CD8-positive, alpha-beta memory T cell (primary cell): ENCODE data around the gene SUDS3. TPM values are rescaled to one million over a fixed set of nuclear protein-coding genes. Genes with fewer than 3 reads are reported as not detected.
A peak's percentile ranks its signal among the peaks of the same experiment; 100 is the strongest.

Experiments used
- CTCF ChIA-PET: fragments of 350-600 bp; sonication (Branson Sonifier 250); formaldehyde crosslinking; loops from one replicate; lab custom pipeline; 2021; ENCODE audit warnings: antibody characterized with exemption; lab: Charles Lee
- POLR2A ChIA-PET: fragments of 350-600 bp; sonication (Branson Sonifier 250); formaldehyde crosslinking; loops from one replicate; lab custom pipeline; 2021; ENCODE audit warnings: antibody characterized with exemption; lab: Charles Lee
- DNase-seq, 5 donors: peaks; one replicate each; pipeline versions ENCODE4 v3.0.0 to v3.0.0-alpha.2; 2020 to 2022; ENCODE audit warnings: mixed read lengths in 1 of 5
- H3K27ac ChIP-seq: one replicate; pipeline ENCODE4 v1.7.0; 2013; ENCODE audit warnings: low read depth, mild to moderate bottlenecking, low read length, moderate library complexity
- H3K27me3 ChIP-seq: 2 replicates; pipeline ENCODE4 v1.7.0; 2013; ENCODE audit warnings: low read length, mild to moderate bottlenecking; ENCODE audit not compliant: insufficient read depth, poor library complexity, severe bottlenecking
- H3K36me3 ChIP-seq: 2 replicates; pipeline ENCODE4 v1.7.0; 2013; ENCODE audit warnings: mild to moderate bottlenecking, low read length, moderate library complexity; ENCODE audit not compliant: insufficient read depth
- H3K4me1 ChIP-seq: 2 replicates; pipeline ENCODE4 v1.7.0; 2013; ENCODE audit warnings: mild to moderate bottlenecking, low read length, moderate library complexity; ENCODE audit not compliant: insufficient read depth
- H3K4me3 ChIP-seq: 2 replicates; pipeline ENCODE4 v1.7.0; 2013; ENCODE audit warnings: mild to moderate bottlenecking, low read length
- H3K9me3 ChIP-seq: 2 replicates; pipeline ENCODE4 v1.7.0; 2013; ENCODE audit warnings: mild to moderate bottlenecking, low read length
- H3K27ac Mint-ChIP-seq, 8 donors: one replicate each; pipeline ENCODE4 v1.8.0; 2020 to 2021; ENCODE audit warnings: mixed read lengths in 8 of 8, mild to moderate bottlenecking in 6 of 8, inconsistent platforms in 3 of 8, moderate library complexity in 3 of 8
- H3K27me3 Mint-ChIP-seq, 2 donors: one replicate each; pipeline ENCODE4 v1.8.0; 2020 to 2021; ENCODE audit warnings: mixed read lengths in 2 of 2, mild to moderate bottlenecking in 1 of 2, moderate library complexity in 1 of 2
- H3K36me3 Mint-ChIP-seq, 3 donors: one replicate each; pipeline ENCODE4 v1.8.0; 2020 to 2021; ENCODE audit warnings: mixed read lengths in 3 of 3, inconsistent platforms in 1 of 3, mild to moderate bottlenecking in 1 of 3
- H3K4me1 Mint-ChIP-seq, 3 donors: one replicate each; pipeline ENCODE4 v1.8.0; 2020 to 2021; ENCODE audit warnings: mixed read lengths in 3 of 3, inconsistent platforms in 1 of 3, mild to moderate bottlenecking in 1 of 3
- H3K4me3 Mint-ChIP-seq, 7 donors: one replicate each; pipeline ENCODE4 v1.8.0; 2020 to 2021; ENCODE audit warnings: mixed read lengths in 7 of 7, mild to moderate bottlenecking in 6 of 7, moderate library complexity in 4 of 7, inconsistent platforms in 2 of 7
- H3K9me3 Mint-ChIP-seq, 5 donors: one replicate each; pipeline ENCODE4 v1.8.0; 2020 to 2022; ENCODE audit warnings: mixed read lengths in 5 of 5, mild to moderate bottlenecking in 3 of 5, moderate library complexity in 2 of 5, inconsistent platforms in 1 of 5
- polyA plus RNA-seq: library from polyadenylated mRNA; unstranded; fragments of 300-500 nt; fragmentation: Illumina TruSeq; gene quantifications from one replicate; pipeline ENCODE4 v1.2.3, GENCODE V29; 2021
- total RNA-seq, 2 experiments: library from RNA; stranded (reverse); gene quantifications; one replicate each; pipeline ENCODE4 v1.2.3, GENCODE V29; 2021

Gene SUDS3
- total and polyA plus RNA-seq, 3 experiments from 2014 or later = 16.2 to 25.1 (median 23.8) TPM

- Histone ChIP-seq H3K27ac (no peak overlapping the region), H3K27me3 (peaks cover 4% of the 10 kb centered on the region), H3K4me3 (no peak overlapping the region), H3K9me3 (no peaks in the 10 kb centered on the region), H3K4me1 (no peaks in the 10 kb centered on the region), H3K36me3 (no peaks in the 10 kb centered on the region)
- ChIA-PET POLR2A (no interaction called here), CTCF (no interaction called here)
- no peak overlapping the region for H3K27ac Mint-ChIP-seq
- peaks cover 0 to 10% (median 0%) of the 10 kb centered on the region in 3 donors for H3K36me3 Mint-ChIP-seq
- no peaks in the 10 kb centered on the region for H3K4me1 Mint-ChIP-seq
- H3K9me3 Mint-ChIP-seq = peaks cover 0 to 7% (median 0%) of the 10 kb centered on the region in 5 donors
- H3K27me3 Mint-ChIP-seq = peaks cover 23 to 35% of the 10 kb centered on the region in 2 donors
- no peak overlapping the region for H3K4me3 Mint-ChIP-seq
- DNase-seq = no peak
Observed at GRCh38 chr12:118436986-118437385, 60.6 kb downstream of the SUDS3 start.

- POLR2A ChIA-PET = no interaction called here
- no peak overlapping the region for H3K27ac Mint-ChIP-seq
Observed at GRCh38 chr12:118439068-118439467, 62.7 kb downstream of the SUDS3 start.

GRCh38 chr12:118446247-118446646 is 69.9 kb downstream of the SUDS3 start:
- H3K27me3 Mint-ChIP-seq = peaks cover 22 to 35% of the 10 kb centered on the region in 2 donors
- POLR2A ChIA-PET = no interaction called here
- Histone ChIP-seq H3K27me3 (no peaks in the 10 kb centered on the region), H3K4me3 (no peak overlapping the region), H3K27ac (no peak overlapping the region), H3K4me1 (no peaks in the 10 kb centered on the region), H3K9me3 (no peaks in the 10 kb centered on the region), H3K36me3 (no peaks in the 10 kb centered on the region)
- H3K4me3 Mint-ChIP-seq = no peak overlapping the region
- no peaks in the 10 kb centered on the region for H3K4me1 Mint-ChIP-seq
- peak overlapping the region in 1 of 8 donors; percentile 61 for H3K27ac Mint-ChIP-seq
- peaks cover 0 to 4% (median 0%) of the 10 kb centered on the region in 5 donors for H3K9me3 Mint-ChIP-seq
- H3K36me3 Mint-ChIP-seq = no peaks in the 10 kb centered on the region
- DNase-seq = no peak
- CTCF ChIA-PET = no interaction called here

More at GRCh38 chr12:118439068-118439467, 62.7 kb downstream of the SUDS3 start:
- Histone ChIP-seq H3K4me3 (no peak overlapping the region), H3K4me1 (no peaks in the 10 kb centered on the region), H3K9me3 (no peaks in the 10 kb centered on the region), H3K27ac (no peak overlapping the region), H3K27me3 (peaks cover 4% of the 10 kb centered on the region), H3K36me3 (no peaks in the 10 kb centered on the region)
- Mint-ChIP-seq H3K27me3 (peaks cover 27 to 50% of the 10 kb centered on the region in 2 donors), H3K36me3 (peaks cover 0 to 6% (median 0%) of the 10 kb centered on the region in 3 donors), H3K4me1 (no peaks in the 10 kb centered on the region), H3K4me3 (no peak overlapping the region), H3K9me3 (peaks cover 0 to 7% (median 0%) of the 10 kb centered on the region in 5 donors)
- CTCF ChIA-PET = no interaction called here
- no peak for DNase-seq

GRCh38 chr12:118447181-118447580 is 70.8 kb downstream of the SUDS3 start:
- Histone ChIP-seq H3K36me3 (no peaks in the 10 kb centered on the region), H3K9me3 (no peaks in the 10 kb centered on the region), H3K27ac (no peak overlapping the region), H3K27me3 (no peaks in the 10 kb centered on the region), H3K4me1 (no peaks in the 10 kb centered on the region), H3K4me3 (no peak overlapping the region)
- CTCF ChIA-PET = no interaction called here
- H3K36me3 Mint-ChIP-seq = no peaks in the 10 kb centered on the region
- DNase-seq = no peak
- no peak overlapping the region for H3K27ac Mint-ChIP-seq
- no peak overlapping the region for H3K4me3 Mint-ChIP-seq
- POLR2A ChIA-PET = no interaction called here
- H3K4me1 Mint-ChIP-seq = no peaks in the 10 kb centered on the region
- H3K27me3 Mint-ChIP-seq = peaks cover 20 to 35% of the 10 kb centered on the region in 2 donors
- peaks cover 0 to 4% (median 0%) of the 10 kb centered on the region in 5 donors for H3K9me3 Mint-ChIP-seq

- ChIA-PET CTCF (no interaction called here), POLR2A (no interaction called here)
- Histone ChIP-seq H3K27ac (no peak overlapping the region), H3K4me1 (no peaks in the 10 kb centered on the region), H3K27me3 (no peaks in the 10 kb centered on the region), H3K4me3 (no peak overlapping the region), H3K9me3 (no peaks in the 10 kb centered on the region), H3K36me3 (no peaks in the 10 kb centered on the region)
- no peak overlapping the region for H3K4me3 Mint-ChIP-seq
- no peak overlapping the region for H3K27ac Mint-ChIP-seq
- no peaks in the 10 kb centered on the region for H3K4me1 Mint-ChIP-seq
- no peak for DNase-seq
- H3K9me3 Mint-ChIP-seq = peaks cover 0 to 4% (median 0%) of the 10 kb centered on the region in 5 donors
- peaks cover 16 to 33% of the 10 kb centered on the region in 2 donors for H3K27me3 Mint-ChIP-seq
- H3K36me3 Mint-ChIP-seq = no peaks in the 10 kb centered on the region
Observed at GRCh38 chr12:118448341-118448740, 72.0 kb downstream of the SUDS3 start.

DNA sequence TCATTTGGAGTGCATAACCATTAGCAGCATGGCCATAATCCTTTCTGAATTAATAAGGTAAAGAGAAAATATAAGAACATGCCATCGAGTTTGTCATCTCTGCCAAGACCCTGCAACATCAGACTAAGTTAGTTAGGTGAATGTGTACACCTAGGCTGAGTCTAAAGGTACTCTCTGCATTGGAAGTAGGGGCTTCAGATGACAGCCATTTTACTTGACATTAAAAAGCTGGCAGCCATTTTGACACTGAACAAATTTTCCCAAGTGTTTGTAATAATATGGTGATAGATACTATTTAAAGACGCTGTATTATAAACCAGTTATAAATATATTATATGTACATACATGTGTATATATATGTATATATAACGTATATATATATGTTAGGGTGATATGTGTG is 79.0 kb downstream of the SUDS3 start:
- H3K27ac Mint-ChIP-seq = no peak overlapping the region
- no peaks in the 10 kb centered on the region for H3K9me3 ChIP-seq
- peaks cover 0 to 2% (median 0%) of the 10 kb centered on the region in 3 donors for H3K36me3 Mint-ChIP-seq
- no peak overlapping the region for H3K4me3 ChIP-seq
- H3K36me3 ChIP-seq = no peaks in the 10 kb centered on the region
- no peak for DNase-seq
- H3K4me3 Mint-ChIP-seq = no peak overlapping the region
- no peaks in the 10 kb centered on the region for H3K4me1 Mint-ChIP-seq
- POLR2A ChIA-PET = no interaction called here
- no peaks in the 10 kb centered on the region for H3K4me1 ChIP-seq
- no peaks in the 10 kb centered on the region for H3K27me3 ChIP-seq
- no peak overlapping the region for H3K27ac ChIP-seq
- peaks cover 14 to 46% of the 10 kb centered on the region in 2 donors for H3K27me3 Mint-ChIP-seq
- CTCF ChIA-PET = no interaction called here
- H3K9me3 Mint-ChIP-seq = peaks cover 0 to 12% (median 3%) of the 10 kb centered on the region in 5 donors

DNA sequence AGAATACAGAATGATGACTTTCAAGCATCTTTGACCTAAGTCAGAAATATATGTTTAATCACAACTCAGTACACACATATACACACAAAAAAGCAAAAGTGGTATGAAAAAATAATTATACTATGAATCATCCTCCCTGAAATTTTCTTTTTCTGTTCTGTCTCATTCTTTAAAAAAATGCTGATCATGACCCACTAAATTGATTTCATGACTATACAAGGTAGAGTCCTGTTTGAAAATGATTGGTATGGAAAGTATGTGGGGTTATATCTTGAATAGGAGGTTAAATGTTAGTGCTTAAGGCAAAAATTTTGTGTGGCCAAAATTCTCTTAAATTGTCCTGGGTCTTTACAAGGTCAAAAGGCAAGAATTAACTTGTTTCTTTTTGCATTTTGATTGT is 80.4 kb downstream of the SUDS3 start:
- H3K27ac ChIP-seq = no peak overlapping the region
- H3K4me1 Mint-ChIP-seq = no peaks in the 10 kb centered on the region
- DNase-seq = no peak
- ChIA-PET CTCF (no interaction called here), POLR2A (no interaction called here)
- peaks cover 6 to 36% of the 10 kb centered on the region in 2 donors for H3K27me3 Mint-ChIP-seq
- H3K4me1 ChIP-seq = no peaks in the 10 kb centered on the region
- H3K27ac Mint-ChIP-seq = no peak overlapping the region
- no peak overlapping the region for H3K4me3 ChIP-seq
- H3K27me3 ChIP-seq = no peaks in the 10 kb centered on the region
- peaks cover 5 to 15% (median 7%) of the 10 kb centered on the region in 5 donors for H3K9me3 Mint-ChIP-seq
- H3K4me3 Mint-ChIP-seq = no peak overlapping the region
- H3K9me3 ChIP-seq = no peaks in the 10 kb centered on the region
- H3K36me3 ChIP-seq = no peaks in the 10 kb centered on the region
- peaks cover 0 to 2% (median 0%) of the 10 kb centered on the region in 3 donors for H3K36me3 Mint-ChIP-seq

- Mint-ChIP-seq H3K27me3 (peaks cover 6 to 30% of the 10 kb centered on the region in 2 donors), H3K27ac (no peak overlapping the region), H3K9me3 (peaks cover 5 to 15% (median 7%) of the 10 kb centered on the region in 5 donors), H3K4me1 (no peaks in the 10 kb centered on the region), H3K36me3 (peaks cover 0 to 2% (median 0%) of the 10 kb centered on the region in 3 donors), H3K4me3 (no peak overlapping the region)
- CTCF ChIA-PET = no interaction called here
- Histone ChIP-seq H3K9me3 (no peaks in the 10 kb centered on the region), H3K36me3 (no peaks in the 10 kb centered on the region), H3K27me3 (no peaks in the 10 kb centered on the region), H3K27ac (no peak overlapping the region), H3K4me3 (no peak overlapping the region), H3K4me1 (no peaks in the 10 kb centered on the region)
- no peak for DNase-seq
- POLR2A ChIA-PET = no interaction called here
Observed at GRCh38 chr12:118459110-118459509, 82.8 kb downstream of the SUDS3 start.
